HepG2 (cell line): ENCODE results near the gene SPON1. TPM values are rescaled to one million over a fixed set of nuclear protein-coding genes. Genes with fewer than 3 reads are reported as not detected.

ENCODE experiments used
- ATF3 ChIP-seq: sonication (generic); formaldehyde crosslinking; IDR thresholded peaks from 2 replicates; pipeline ENCODE4 v1.4.0; 2020; ENCODE audit warnings: missing genetic modification reagents
- ATRX ChIP-seq: sonication (generic); formaldehyde crosslinking; IDR thresholded peaks from 2 replicates; pipeline ENCODE4 v1.4.0; 2020; ENCODE audit warnings: missing genetic modification reagents, borderline replicate concordance
- ELF1 ChIP-seq: sonication (generic); formaldehyde crosslinking; IDR thresholded peaks from 2 replicates; pipeline ENCODE4 v1.4.0; 2020; ENCODE audit warnings: missing genetic modification reagents
- FOXP1 ChIP-seq, 2 experiments: fragments of 450-650 bp in 1 of 2; IDR thresholded peaks; 2 replicates each; pipeline ENCODE4 v1.6.1; 2017 to 2018; ENCODE audit warnings: antibody characterized with exemption in 1 of 2
- HMGXB4 ChIP-seq, 2 experiments: sonication (generic) in 1 of 2; formaldehyde crosslinking in 1 of 2; IDR thresholded peaks; 2 replicates each; pipeline versions ENCODE4 v1.4.0 to v1.6.1; 2018 to 2020; ENCODE audit warnings: missing genetic modification reagents in 2 of 2, borderline replicate concordance in 1 of 2, low read depth in 1 of 2, mild to moderate bottlenecking in 1 of 2, missing biosample characterization in 1 of 2
- JUNB ChIP-seq: sonication (generic); formaldehyde crosslinking; IDR thresholded peaks from 2 replicates; pipeline ENCODE4 v1.8.0; 2022; ENCODE audit warnings: missing genetic modification reagents, mild to moderate bottlenecking, borderline replicate concordance
- PATZ1 ChIP-seq: sonication (generic); formaldehyde crosslinking; IDR thresholded peaks from 2 replicates; pipeline ENCODE4 v1.4.0; 2020; ENCODE audit warnings: missing genetic modification reagents
- SRSF1 ChIP-seq: fragments of 200-400 bp; formaldehyde crosslinking; optimal IDR thresholded peaks from 2 replicates; pipeline ENCODE3; 2017; ENCODE audit warnings: mild to moderate bottlenecking, low read depth, low read length, moderate library complexity
- TAF1 ChIP-seq: sonication (generic); formaldehyde crosslinking; IDR thresholded peaks from 2 replicates; pipeline ENCODE4 v1.4.0; 2020; ENCODE audit warnings: missing genetic modification reagents
- ZC3H4 ChIP-seq: sonication (generic); formaldehyde crosslinking; IDR thresholded peaks from 2 replicates; pipeline ENCODE4 v1.4.0; 2020; ENCODE audit warnings: missing genetic modification reagents, borderline replicate concordance
- ZNF589 ChIP-seq: sonication (generic); formaldehyde crosslinking; conservative IDR thresholded peaks from 2 replicates; pipeline ENCODE4 v1.8.0; 2022; ENCODE audit warnings: mild to moderate bottlenecking, moderate library complexity, missing genetic modification reagents
- ZNF766 ChIP-seq: sonication (generic); formaldehyde crosslinking; IDR thresholded peaks from 2 replicates; pipeline ENCODE4 v1.5.0; 2020; ENCODE audit warnings: missing genetic modification reagents, borderline replicate concordance
- ZNF788 ChIP-seq: sonication (generic); formaldehyde crosslinking; IDR thresholded peaks from 2 replicates; pipeline ENCODE4 v1.5.0; 2020; ENCODE audit warnings: mild to moderate bottlenecking, missing genetic modification reagents, borderline replicate concordance
- polyA plus RNA-seq, 8 experiments: library from polyadenylated mRNA; depleted of rRNA in 3 of 8; stranded (reverse) in 7 of 8; unstranded in 1 of 8; fragments of >200 nt; fragmentation: Illumina TruSeq in 4 of 8; extraction: Trizol in 4 of 8; gene quantifications; 2 replicates each; pipeline versions ENCODE4 v1.2.1 to v1.2.3, GENCODE V29; 2011 to 2016; ENCODE audit warnings: low read depth in 4 of 8, missing spikeins in 1 of 8, mixed read lengths in 1 of 8; ENCODE audit not compliant: insufficient read depth in 1 of 8
- total RNA-seq, 5 experiments: library from RNA; depleted of rRNA; stranded (reverse); fragments of >200 nt; fragmentation: Illumina TruSeq; extraction: Trizol; gene quantifications; 2 replicates each; pipeline ENCODE4 v1.2.3, GENCODE V29; 2016; ENCODE audit warnings: low read depth in 1 of 5
- TF ChIP-seq, protein P1 (sequence below): sonication (generic); formaldehyde crosslinking; IDR thresholded peaks from 2 replicates; pipeline ENCODE4 v1.5.1; 2020; ENCODE audit warnings: missing genetic modification reagents, mild to moderate bottlenecking, borderline replicate concordance
- TF ChIP-seq, protein P2 (sequence below): sonication (generic); formaldehyde crosslinking; IDR thresholded peaks from 2 replicates; pipeline ENCODE4 v1.4.0; 2020; ENCODE audit warnings: mild to moderate bottlenecking, missing genetic modification reagents
- TF ChIP-seq, protein P3 (sequence below): sonication (generic); formaldehyde crosslinking; IDR thresholded peaks from 2 replicates; pipeline ENCODE4 v1.5.1; 2020; ENCODE audit warnings: mild to moderate bottlenecking, moderate library complexity, missing genetic modification reagents

SPON1 gene
- total and polyA plus RNA-seq, 2 of the 13 experiments (the other 11 are each of a cell fraction or from before 2014, with no cell fraction given) = not detected

DNA sequence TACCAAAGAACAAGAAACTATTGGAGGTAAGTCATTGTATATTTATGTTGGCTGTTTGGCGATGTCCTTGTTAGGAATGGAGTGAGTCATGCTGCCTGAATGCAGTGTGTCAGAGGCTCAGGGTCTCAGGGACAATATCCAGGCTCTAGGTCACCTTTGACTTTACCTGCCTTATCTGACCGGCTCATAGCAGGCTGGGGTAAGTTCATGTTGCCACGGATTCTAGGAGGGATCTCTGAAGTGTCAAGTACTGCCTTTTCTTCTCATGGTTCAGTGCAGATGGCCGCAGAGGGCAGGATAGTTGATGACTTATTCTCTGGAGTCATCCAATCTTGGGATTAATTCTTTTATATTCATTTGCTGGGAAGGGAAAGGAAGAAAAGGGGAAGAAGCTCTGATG lies 53.2 kb downstream of the SPON1 start (continued):
- TF ChIP-seq, protein P1, sequence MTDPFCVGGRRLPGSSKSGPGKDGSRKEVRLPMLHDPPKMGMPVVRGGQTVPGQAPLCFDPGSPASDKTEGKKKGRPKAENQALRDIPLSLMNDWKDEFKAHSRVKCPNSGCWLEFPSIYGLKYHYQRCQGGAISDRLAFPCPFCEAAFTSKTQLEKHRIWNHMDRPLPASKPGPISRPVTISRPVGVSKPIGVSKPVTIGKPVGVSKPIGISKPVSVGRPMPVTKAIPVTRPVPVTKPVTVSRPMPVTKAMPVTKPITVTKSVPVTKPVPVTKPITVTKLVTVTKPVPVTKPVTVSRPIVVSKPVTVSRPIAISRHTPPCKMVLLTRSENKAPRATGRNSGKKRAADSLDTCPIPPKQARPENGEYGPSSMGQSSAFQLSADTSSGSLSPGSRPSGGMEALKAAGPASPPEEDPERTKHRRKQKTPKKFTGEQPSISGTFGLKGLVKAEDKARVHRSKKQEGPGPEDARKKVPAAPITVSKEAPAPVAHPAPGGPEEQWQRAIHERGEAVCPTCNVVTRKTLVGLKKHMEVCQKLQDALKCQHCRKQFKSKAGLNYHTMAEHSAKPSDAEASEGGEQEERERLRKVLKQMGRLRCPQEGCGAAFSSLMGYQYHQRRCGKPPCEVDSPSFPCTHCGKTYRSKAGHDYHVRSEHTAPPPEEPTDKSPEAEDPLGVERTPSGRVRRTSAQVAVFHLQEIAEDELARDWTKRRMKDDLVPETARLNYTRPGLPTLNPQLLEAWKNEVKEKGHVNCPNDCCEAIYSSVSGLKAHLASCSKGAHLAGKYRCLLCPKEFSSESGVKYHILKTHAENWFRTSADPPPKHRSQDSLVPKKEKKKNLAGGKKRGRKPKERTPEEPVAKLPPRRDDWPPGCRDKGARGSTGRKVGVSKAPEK = no peak
- TF ChIP-seq FOXP1 (IDR thresholded peaks at IDR 0.05) (no peak), FOXP1 (CRISPR knock-in tag; IDR thresholded peaks at IDR 0.05) (no peak), ZC3H4 (CRISPR knock-in tag) (no peak), ZNF788 (CRISPR knock-in tag) (no peak), JUNB (CRISPR knock-in tag) (peak; percentile 48; the same call in 1 of the 2 replicates), ZNF766 (CRISPR knock-in tag) (no peak), SRSF1 (no peak), ATF3 (CRISPR knock-in tag) (peak; percentile 68; the same call in 1 of the 2 replicates), PATZ1 (CRISPR knock-in tag) (no peak), ZNF589 (CRISPR knock-in tag) (no peak), ELF1 (no peak), HMGXB4 (CRISPR knock-in tag; IDR thresholded peaks at IDR 0.05; ENCODE audit: borderline replicate concordance in 1 of 2, low read depth in 1 of 2) (no peak), ATRX (CRISPR knock-in tag) (no peak), TAF1 (CRISPR knock-in tag) (no peak)
- TF ChIP-seq, protein P2, sequence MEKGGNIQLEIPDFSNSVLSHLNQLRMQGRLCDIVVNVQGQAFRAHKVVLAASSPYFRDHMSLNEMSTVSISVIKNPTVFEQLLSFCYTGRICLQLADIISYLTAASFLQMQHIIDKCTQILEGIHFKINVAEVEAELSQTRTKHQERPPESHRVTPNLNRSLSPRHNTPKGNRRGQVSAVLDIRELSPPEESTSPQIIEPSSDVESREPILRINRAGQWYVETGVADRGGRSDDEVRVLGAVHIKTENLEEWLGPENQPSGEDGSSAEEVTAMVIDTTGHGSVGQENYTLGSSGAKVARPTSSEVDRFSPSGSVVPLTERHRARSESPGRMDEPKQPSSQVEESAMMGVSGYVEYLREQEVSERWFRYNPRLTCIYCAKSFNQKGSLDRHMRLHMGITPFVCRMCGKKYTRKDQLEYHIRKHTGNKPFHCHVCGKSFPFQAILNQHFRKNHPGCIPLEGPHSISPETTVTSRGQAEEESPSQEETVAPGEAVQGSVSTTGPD (CRISPR knock-in tag) = no peak
- TF ChIP-seq, protein P3, sequence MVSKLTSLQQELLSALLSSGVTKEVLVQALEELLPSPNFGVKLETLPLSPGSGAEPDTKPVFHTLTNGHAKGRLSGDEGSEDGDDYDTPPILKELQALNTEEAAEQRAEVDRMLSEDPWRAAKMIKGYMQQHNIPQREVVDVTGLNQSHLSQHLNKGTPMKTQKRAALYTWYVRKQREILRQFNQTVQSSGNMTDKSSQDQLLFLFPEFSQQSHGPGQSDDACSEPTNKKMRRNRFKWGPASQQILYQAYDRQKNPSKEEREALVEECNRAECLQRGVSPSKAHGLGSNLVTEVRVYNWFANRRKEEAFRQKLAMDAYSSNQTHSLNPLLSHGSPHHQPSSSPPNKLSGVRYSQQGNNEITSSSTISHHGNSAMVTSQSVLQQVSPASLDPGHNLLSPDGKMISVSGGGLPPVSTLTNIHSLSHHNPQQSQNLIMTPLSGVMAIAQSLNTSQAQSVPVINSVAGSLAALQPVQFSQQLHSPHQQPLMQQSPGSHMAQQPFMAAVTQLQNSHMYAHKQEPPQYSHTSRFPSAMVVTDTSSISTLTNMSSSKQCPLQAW (CRISPR knock-in tag) = no peak
